ENCODE results near the gene OR10V1. TPM values are rescaled to one million over a fixed set of nuclear protein-coding genes. Genes with fewer than 3 reads are reported as not detected.

OR10V1 gene, protein sequence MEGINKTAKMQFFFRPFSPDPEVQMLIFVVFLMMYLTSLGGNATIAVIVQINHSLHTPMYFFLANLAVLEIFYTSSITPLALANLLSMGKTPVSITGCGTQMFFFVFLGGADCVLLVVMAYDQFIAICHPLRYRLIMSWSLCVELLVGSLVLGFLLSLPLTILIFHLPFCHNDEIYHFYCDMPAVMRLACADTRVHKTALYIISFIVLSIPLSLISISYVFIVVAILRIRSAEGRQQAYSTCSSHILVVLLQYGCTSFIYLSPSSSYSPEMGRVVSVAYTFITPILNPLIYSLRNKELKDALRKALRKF
- total RNA-seq (not detected), polyA plus RNA-seq (not detected)
- long read RNA-seq, donor 1: 0 reads
- long read RNA-seq, donor 2: 0 reads
- long read RNA-seq, donor 3: 0 reads

DNA sequence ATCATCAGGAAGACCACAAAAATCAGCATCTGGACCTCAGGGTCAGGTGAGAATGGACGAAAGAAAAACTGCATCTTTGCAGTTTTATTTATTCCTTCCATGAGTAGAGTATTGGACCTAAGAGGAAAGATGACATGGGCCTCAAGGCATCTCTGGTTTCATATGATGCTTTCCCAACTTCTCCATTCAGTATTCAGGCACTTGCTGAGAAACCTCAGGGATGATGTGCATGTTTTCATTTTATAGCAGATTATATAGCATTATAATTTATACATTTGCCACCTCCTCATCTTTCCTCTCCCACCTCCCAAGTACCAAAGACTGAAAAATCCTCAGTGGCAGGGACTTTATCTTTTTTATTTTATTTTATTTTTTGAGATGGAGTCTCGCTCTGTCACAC is at the start of gene OR10V1:
Gene OR10V1, minus strand, starts transcription at position 101 of the 400 bp plus-strand sequence. Its CDS starts 0 bp downstream, at position 101.
- no peaks in the 10 kb centered on the region for H3K4me1 ChIP-seq
- 82 to 94% (median 83%) methylated on average over 2 of the region's 2 CpGs for WGBS, 4 donors
- intact Hi-C loops (cut with DNase I): no loop called here

DNA sequence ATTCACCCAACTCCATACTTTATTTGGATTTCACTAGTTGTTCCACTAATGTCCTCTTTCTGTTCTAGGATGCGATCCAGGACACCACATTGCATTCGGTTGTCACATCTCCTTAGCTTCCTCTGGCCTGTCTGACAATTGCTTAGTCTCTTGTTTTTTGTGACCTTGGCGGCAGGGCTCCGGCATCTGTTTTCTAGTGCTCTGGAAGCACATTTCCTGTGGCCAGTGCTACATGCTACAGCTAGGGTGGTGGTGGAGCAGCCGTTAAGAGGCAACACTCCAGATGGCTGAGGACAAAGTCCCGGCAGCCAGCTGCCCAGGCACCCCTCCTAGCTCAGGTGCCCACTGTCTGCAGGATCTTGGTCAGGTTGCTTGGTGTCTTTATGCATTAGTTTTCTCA is 48.3 kb upstream of the OR10V1 start:
- Histone ChIP-seq H3K27me3 (no peaks in the 10 kb centered on the region), H3K4me1 (peaks cover 0 to 47% (median 33%) of the 10 kb centered on the region in 12 donors), H3K9me3 (no peaks in the 10 kb centered on the region), H3K27ac (peak overlapping the region in 8 of 12 donors; percentile 3 to 57 (median 40)), H3K36me3 (peaks cover 0 to 8% (median 0%) of the 10 kb centered on the region in 9 donors), H3K4me3 (no peak overlapping the region)
- WGBS, 4 donors: 31 to 57% (median 46%) methylated on average over 5 to 6 of the region's 6 CpGs
- DNase-seq (peak in 3 of 5 donors; percentile 32 to 38 (median 37)), ATAC-seq (peak; percentile 37 to 81 (median 66))
- TF ChIP-seq, protein P1, sequence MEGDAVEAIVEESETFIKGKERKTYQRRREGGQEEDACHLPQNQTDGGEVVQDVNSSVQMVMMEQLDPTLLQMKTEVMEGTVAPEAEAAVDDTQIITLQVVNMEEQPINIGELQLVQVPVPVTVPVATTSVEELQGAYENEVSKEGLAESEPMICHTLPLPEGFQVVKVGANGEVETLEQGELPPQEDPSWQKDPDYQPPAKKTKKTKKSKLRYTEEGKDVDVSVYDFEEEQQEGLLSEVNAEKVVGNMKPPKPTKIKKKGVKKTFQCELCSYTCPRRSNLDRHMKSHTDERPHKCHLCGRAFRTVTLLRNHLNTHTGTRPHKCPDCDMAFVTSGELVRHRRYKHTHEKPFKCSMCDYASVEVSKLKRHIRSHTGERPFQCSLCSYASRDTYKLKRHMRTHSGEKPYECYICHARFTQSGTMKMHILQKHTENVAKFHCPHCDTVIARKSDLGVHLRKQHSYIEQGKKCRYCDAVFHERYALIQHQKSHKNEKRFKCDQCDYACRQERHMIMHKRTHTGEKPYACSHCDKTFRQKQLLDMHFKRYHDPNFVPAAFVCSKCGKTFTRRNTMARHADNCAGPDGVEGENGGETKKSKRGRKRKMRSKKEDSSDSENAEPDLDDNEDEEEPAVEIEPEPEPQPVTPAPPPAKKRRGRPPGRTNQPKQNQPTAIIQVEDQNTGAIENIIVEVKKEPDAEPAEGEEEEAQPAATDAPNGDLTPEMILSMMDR (IDR thresholded peaks at IDR 0.05): no peak
- TF ChIP-seq POLR2A (IDR thresholded peaks at IDR 0.05): no peak
- intact Hi-C loops (cut with DNase I): no loop called here

More for the DNA sequence above, at the start of gene OR10V1:
- DNase-seq (no peak), ATAC-seq (no peak)
- TF ChIP-seq, protein P1 (IDR thresholded peaks at IDR 0.05): no peak
- TF ChIP-seq POLR2A (IDR thresholded peaks at IDR 0.05): no peak
- Histone ChIP-seq H3K27ac (no peak within 1 kb of the TSS), H3K36me3 (no peaks in the 10 kb centered on the region), H3K4me3 (no peak within 1 kb of the TSS), H3K27me3 (peaks cover 0 to 8% (median 0%) of the 10 kb centered on the region in 9 donors), H3K9me3 (no peaks in the 10 kb centered on the region)

DNA sequence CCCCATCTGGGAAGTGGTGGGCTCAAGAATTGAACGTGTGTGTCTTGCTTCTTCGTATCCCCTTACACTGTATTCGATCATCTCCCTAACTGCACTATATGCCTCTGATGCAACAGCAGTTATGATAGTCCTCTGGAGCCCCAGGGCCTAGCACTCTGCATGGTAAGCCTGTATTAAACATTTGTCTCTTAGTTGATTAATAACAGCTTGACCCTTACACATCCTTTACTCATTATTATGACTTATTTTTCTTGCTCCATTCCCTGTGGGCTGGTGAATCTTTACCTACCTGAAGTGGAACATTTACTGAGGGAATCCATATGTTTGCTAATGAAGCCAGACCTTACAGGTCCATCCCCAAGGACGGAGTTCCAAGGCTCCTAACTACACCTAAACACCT is 47.1 kb upstream of the OR10V1 start:
- Histone ChIP-seq H3K27ac (peak overlapping the region in 3 of 12 donors; percentile 32 to 49 (median 47)), H3K9me3 (no peaks in the 10 kb centered on the region), H3K4me3 (no peak overlapping the region), H3K36me3 (peaks cover 0 to 8% (median 0%) of the 10 kb centered on the region in 9 donors), H3K4me1 (peaks cover 2 to 47% (median 30%) of the 10 kb centered on the region in 12 donors), H3K27me3 (no peaks in the 10 kb centered on the region)
- TF ChIP-seq POLR2A (IDR thresholded peaks at IDR 0.05): no peak
- TF ChIP-seq, protein P1 (IDR thresholded peaks at IDR 0.05): no peak
- WGBS, 4 donors: 91 to 95% (median 93%) methylated on average over 4 of the region's 4 CpGs
- intact Hi-C loops (cut with DNase I): no loop called here
- ATAC-seq (no peak), DNase-seq (no peak)

DNA sequence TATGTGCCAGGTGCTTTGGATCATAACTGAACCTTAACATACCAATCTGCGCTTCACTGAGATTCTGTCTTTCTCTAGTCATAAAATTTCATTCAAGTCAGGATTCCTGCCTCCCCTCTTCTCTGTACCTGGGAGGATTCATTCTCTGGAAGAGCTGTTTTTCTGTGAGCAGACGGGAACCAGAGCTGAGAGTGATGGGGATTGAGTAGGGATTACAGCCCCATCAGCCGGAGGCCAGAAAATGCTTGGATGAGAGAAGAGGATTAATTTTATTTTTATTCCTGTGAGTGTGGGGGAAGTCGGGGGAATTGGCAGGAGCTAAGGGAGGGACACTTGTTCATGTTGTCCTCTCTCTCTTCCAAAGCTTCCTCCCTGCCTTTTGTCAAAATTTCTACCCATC is 46.3 kb upstream of the OR10V1 start:
- Histone ChIP-seq H3K4me1 (peaks cover 0 to 40% (median 24%) of the 10 kb centered on the region in 12 donors), H3K36me3 (peaks cover 0 to 8% (median 0%) of the 10 kb centered on the region in 9 donors), H3K27me3 (no peaks in the 10 kb centered on the region), H3K4me3 (no peak overlapping the region), H3K27ac (no peak overlapping the region), H3K9me3 (no peaks in the 10 kb centered on the region)
- no peak for ATAC-seq
- no peak for TF ChIP-seq POLR2A (IDR thresholded peaks at IDR 0.05)
- TF ChIP-seq, protein P1 (IDR thresholded peaks at IDR 0.05): no peak
- no peak for DNase-seq
- WGBS, 4 donors: 55 to 68% (median 61%) methylated on average over 4 of the region's 4 CpGs
- intact Hi-C loops (cut with DNase I): loop anchor here in 2 of 10 donors (10.0 kb wide), 2 partner anchors 85 to 155 kb away; no protein-coding TSS in a partner anchor

Data from heart left ventricle (tissue), 16 donors.